ENCODE data around the gene GDF9.

DNA sequence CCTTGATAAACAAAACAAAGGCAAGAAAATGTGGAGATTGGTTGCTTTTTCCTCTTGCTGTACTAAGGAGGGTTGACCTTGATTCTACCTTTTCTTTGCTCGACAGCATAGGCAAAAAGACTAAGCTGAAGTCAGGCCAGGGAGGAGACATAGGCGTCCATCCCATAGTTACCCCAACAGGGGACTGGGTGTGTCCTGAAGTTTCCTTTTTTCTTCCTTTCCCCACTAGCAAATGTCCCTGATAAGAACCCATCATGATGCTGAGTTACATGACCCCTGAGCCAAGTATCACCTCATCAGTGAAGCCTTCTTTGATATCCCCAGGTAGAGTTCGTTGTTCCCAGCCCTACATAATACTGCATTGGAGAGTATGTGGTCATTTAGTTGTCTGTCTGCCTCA, 26.0 kb downstream of the GDF9 start:
- TF ChIP-seq, protein P1, sequence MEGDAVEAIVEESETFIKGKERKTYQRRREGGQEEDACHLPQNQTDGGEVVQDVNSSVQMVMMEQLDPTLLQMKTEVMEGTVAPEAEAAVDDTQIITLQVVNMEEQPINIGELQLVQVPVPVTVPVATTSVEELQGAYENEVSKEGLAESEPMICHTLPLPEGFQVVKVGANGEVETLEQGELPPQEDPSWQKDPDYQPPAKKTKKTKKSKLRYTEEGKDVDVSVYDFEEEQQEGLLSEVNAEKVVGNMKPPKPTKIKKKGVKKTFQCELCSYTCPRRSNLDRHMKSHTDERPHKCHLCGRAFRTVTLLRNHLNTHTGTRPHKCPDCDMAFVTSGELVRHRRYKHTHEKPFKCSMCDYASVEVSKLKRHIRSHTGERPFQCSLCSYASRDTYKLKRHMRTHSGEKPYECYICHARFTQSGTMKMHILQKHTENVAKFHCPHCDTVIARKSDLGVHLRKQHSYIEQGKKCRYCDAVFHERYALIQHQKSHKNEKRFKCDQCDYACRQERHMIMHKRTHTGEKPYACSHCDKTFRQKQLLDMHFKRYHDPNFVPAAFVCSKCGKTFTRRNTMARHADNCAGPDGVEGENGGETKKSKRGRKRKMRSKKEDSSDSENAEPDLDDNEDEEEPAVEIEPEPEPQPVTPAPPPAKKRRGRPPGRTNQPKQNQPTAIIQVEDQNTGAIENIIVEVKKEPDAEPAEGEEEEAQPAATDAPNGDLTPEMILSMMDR (IDR thresholded peaks at IDR 0.05; ENCODE audit: insufficient read depth, low read length) = no peak
- TF ChIP-seq POLR2AphosphoS5 (IDR thresholded peaks at IDR 0.05; ENCODE audit: low read depth) = no peak
- TF ChIP-seq, protein P2, sequence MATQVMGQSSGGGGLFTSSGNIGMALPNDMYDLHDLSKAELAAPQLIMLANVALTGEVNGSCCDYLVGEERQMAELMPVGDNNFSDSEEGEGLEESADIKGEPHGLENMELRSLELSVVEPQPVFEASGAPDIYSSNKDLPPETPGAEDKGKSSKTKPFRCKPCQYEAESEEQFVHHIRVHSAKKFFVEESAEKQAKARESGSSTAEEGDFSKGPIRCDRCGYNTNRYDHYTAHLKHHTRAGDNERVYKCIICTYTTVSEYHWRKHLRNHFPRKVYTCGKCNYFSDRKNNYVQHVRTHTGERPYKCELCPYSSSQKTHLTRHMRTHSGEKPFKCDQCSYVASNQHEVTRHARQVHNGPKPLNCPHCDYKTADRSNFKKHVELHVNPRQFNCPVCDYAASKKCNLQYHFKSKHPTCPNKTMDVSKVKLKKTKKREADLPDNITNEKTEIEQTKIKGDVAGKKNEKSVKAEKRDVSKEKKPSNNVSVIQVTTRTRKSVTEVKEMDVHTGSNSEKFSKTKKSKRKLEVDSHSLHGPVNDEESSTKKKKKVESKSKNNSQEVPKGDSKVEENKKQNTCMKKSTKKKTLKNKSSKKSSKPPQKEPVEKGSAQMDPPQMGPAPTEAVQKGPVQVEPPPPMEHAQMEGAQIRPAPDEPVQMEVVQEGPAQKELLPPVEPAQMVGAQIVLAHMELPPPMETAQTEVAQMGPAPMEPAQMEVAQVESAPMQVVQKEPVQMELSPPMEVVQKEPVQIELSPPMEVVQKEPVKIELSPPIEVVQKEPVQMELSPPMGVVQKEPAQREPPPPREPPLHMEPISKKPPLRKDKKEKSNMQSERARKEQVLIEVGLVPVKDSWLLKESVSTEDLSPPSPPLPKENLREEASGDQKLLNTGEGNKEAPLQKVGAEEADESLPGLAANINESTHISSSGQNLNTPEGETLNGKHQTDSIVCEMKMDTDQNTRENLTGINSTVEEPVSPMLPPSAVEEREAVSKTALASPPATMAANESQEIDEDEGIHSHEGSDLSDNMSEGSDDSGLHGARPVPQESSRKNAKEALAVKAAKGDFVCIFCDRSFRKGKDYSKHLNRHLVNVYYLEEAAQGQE (IDR thresholded peaks at IDR 0.05; ENCODE audit: insufficient replicate concordance, low read depth) = no peak
